ENCODE data around the gene DLG2. TPM values are rescaled to one million over a fixed set of nuclear protein-coding genes. Genes with fewer than 3 reads are reported as not detected.

Gene DLG2
- total RNA-seq, 2 experiments from 2014 or later, result 6.9 to 8.2 TPM

DNA sequence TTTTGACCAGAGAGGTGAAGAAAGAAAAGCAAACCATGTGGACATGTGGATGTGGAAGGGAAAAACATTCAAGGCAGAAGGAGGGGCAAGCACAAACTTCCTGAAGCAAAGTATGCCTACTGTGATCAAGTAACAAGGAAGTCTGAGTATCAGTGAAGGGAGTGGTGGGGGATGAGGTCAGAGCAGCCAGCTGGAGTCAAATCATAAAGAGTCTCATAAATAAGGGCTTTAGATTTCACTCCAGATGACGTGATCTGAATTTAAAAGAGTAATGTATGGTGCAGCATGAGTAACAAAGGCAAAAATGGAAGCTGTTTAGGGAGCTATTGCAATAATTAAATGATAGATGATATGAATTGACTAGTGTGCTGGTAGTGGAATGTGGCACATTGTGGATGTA, 1675.6 kb downstream of the DLG2 start:
- Histone ChIP-seq H3K4me1 (ENCODE audit: insufficient read depth, low read length, poor library complexity, severe bottlenecking) (no peaks in the 10 kb centered on the region), H3K27ac (ENCODE audit: low read depth, low read length, poor library complexity, severe bottlenecking) (no peak overlapping the region), H3K9me2 (ENCODE audit: insufficient read depth, low read length) (no peaks in the 10 kb centered on the region), H3K9me3 (ENCODE audit: low read length) (no peaks in the 10 kb centered on the region), H3K79me2 (ENCODE audit: insufficient read depth, low read depth, low read length) (no peaks in the 10 kb centered on the region), H3K36me3 (ENCODE audit: insufficient read depth, low read length) (no peaks in the 10 kb centered on the region), H4K20me1 (ENCODE audit: insufficient read depth, low read length) (no peaks in the 10 kb centered on the region), H3K4me3 (ENCODE audit: low read depth, low read length, poor library complexity, severe bottlenecking) (no peak overlapping the region), H3K4me2 (ENCODE audit: low read length) (no peak overlapping the region), H2AFZ (ENCODE audit: low read length) (no peak overlapping the region)
- CTCF ChIA-PET (ENCODE audit: unreplicated experiment), result no interaction called here
- TF ChIP-seq, protein P1, sequence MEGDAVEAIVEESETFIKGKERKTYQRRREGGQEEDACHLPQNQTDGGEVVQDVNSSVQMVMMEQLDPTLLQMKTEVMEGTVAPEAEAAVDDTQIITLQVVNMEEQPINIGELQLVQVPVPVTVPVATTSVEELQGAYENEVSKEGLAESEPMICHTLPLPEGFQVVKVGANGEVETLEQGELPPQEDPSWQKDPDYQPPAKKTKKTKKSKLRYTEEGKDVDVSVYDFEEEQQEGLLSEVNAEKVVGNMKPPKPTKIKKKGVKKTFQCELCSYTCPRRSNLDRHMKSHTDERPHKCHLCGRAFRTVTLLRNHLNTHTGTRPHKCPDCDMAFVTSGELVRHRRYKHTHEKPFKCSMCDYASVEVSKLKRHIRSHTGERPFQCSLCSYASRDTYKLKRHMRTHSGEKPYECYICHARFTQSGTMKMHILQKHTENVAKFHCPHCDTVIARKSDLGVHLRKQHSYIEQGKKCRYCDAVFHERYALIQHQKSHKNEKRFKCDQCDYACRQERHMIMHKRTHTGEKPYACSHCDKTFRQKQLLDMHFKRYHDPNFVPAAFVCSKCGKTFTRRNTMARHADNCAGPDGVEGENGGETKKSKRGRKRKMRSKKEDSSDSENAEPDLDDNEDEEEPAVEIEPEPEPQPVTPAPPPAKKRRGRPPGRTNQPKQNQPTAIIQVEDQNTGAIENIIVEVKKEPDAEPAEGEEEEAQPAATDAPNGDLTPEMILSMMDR (conservative IDR thresholded peaks at IDR 0.05; ENCODE audit: low read length), result no peak
- no peak for TF ChIP-seq EZH2phosphoT487 (IDR thresholded peaks at IDR 0.05; ENCODE audit: borderline replicate concordance, low read depth, low read length)
- intact Hi-C loops (cut with micrococcal nuclease; ENCODE audit: unreplicated experiment), result no loop called here
- DNase-seq (ENCODE audit: low spot score), result no peak
- POLR2A ChIA-PET, result no interaction called here
- BruUV-seq (replicated peaks), result no TSS peak

DNA sequence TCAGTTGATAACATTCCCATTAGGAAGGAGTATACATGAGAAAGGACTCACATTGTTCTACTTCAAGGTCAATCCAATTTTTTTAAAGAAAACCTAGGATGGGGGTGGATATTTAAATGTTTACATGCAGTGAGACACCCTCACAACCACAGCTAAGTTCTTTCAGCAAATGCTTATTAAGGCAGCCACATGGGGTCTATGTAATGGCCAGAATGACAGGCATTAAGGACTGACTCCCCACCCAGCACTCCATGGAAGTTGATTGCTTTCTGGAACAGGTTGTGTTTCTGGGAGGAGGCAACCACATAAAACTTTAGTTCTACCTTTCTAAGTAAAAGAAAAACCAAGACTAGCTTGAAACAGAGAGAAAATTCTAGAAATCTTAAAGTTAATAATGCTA, 1678.9 kb downstream of the DLG2 start:
- ChIA-PET CTCF (ENCODE audit: unreplicated experiment) (no interaction called here), POLR2A (interaction anchor here (0.9 kb wide), 1 partner anchor 64 kb away, joined by 4 read pairs; no protein-coding TSS in a partner anchor)
- Histone ChIP-seq H3K9me2 (ENCODE audit: insufficient read depth, low read length) (no peaks in the 10 kb centered on the region), H3K4me1 (ENCODE audit: insufficient read depth, low read length, poor library complexity, severe bottlenecking) (no peaks in the 10 kb centered on the region), H3K27ac (ENCODE audit: low read depth, low read length, poor library complexity, severe bottlenecking) (no peak overlapping the region), H3K9me3 (ENCODE audit: low read length) (no peaks in the 10 kb centered on the region), H2AFZ (ENCODE audit: low read length) (no peak overlapping the region), H3K4me3 (ENCODE audit: low read depth, low read length, poor library complexity, severe bottlenecking) (no peak overlapping the region), H3K79me2 (ENCODE audit: insufficient read depth, low read depth, low read length) (no peaks in the 10 kb centered on the region), H4K20me1 (ENCODE audit: insufficient read depth, low read length) (no peaks in the 10 kb centered on the region), H3K36me3 (ENCODE audit: insufficient read depth, low read length) (no peaks in the 10 kb centered on the region), H3K4me2 (ENCODE audit: low read length) (no peak overlapping the region)
- intact Hi-C loops (cut with micrococcal nuclease; ENCODE audit: unreplicated experiment), result no loop called here
- DNase-seq (ENCODE audit: low spot score), result no peak
- TF ChIP-seq, protein P1 (conservative IDR thresholded peaks at IDR 0.05; ENCODE audit: low read length), result no peak
- TF ChIP-seq EZH2phosphoT487 (IDR thresholded peaks at IDR 0.05; ENCODE audit: borderline replicate concordance, low read depth, low read length), result no peak
- no TSS peak for BruUV-seq (replicated peaks)

DNA sequence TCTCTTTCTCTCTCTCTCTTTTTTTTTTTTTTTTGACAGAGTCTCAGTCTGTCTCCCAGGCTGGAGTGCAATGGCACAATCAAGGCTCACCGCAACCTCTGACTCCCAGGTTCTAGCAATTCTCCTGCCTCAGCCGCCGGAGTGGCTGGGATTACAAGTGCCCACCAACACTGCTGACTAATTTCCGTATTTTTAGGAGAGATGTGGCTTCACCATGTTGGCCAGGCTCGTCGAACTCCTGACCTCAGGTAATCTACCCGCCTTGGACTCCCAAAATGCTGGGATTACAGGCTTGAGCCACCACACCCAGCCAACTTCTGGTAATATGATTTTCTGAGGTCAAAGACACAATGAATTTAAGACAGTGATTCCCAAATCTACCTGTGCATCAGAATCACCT, 1681.2 kb downstream of the DLG2 start:
- TF ChIP-seq, protein P1 (conservative IDR thresholded peaks at IDR 0.05; ENCODE audit: low read length), result no peak
- no peak for TF ChIP-seq EZH2phosphoT487 (IDR thresholded peaks at IDR 0.05; ENCODE audit: borderline replicate concordance, low read depth, low read length)
- no peak overlapping the region for H3K4me3 ChIP-seq (ENCODE audit: low read depth, low read length, poor library complexity, severe bottlenecking)
- no peak overlapping the region for H3K27ac ChIP-seq (ENCODE audit: low read depth, low read length, poor library complexity, severe bottlenecking)
- no peaks in the 10 kb centered on the region for H4K20me1 ChIP-seq (ENCODE audit: insufficient read depth, low read length)
- intact Hi-C loops (cut with micrococcal nuclease; ENCODE audit: unreplicated experiment), result no loop called here
- H3K4me2 ChIP-seq (ENCODE audit: low read length), result no peak overlapping the region
- H3K36me3 ChIP-seq (ENCODE audit: insufficient read depth, low read length), result no peaks in the 10 kb centered on the region
- ChIA-PET POLR2A (interaction anchor here (0.5 to 1.1 kb wide), 2 partner anchors 24 to 387 kb away, joined by 3 read pairs; no protein-coding TSS in a partner anchor), CTCF (ENCODE audit: unreplicated experiment) (no interaction called here)
- no TSS peak for BruUV-seq (replicated peaks)
- H3K9me3 ChIP-seq (ENCODE audit: low read length), result no peaks in the 10 kb centered on the region
- DNase-seq (ENCODE audit: low spot score), result no peak
- H3K79me2 ChIP-seq (ENCODE audit: insufficient read depth, low read depth, low read length), result no peaks in the 10 kb centered on the region
- no peaks in the 10 kb centered on the region for H3K4me1 ChIP-seq (ENCODE audit: insufficient read depth, low read length, poor library complexity, severe bottlenecking)
- H3K9me2 ChIP-seq (ENCODE audit: insufficient read depth, low read length), result no peaks in the 10 kb centered on the region
- H2AFZ ChIP-seq (ENCODE audit: low read length), result no peak overlapping the region
